ENCODE measurements around the gene CHD1L.

The CHD1L gene

DNA sequence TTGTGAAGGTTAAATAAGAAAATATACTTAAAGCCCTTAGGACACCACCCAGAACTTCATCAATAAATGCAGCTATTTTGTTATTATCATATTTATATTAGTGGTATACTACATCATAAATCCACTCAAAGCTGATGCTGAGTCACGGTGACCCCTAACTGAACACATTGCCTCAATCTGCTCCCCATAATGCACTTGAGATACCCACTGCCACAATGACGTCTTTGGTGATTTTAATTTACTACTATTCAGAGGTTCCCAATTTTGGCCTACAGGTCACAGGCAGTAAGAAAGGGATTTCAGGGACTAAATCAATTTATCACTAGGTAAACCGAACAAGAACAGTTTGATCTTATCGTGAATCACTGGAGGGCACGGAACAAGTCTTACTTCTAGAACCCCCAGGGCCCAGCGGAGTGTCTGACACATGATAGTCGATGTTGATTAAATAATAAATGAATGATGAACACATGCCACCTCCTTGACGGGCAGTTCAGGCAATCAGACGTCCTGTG, 493 bp upstream of the CHD1L start:
- H3K36me3 ChIP-seq (replicated peaks) = no peaks in the 10 kb centered on the region
- TF ChIP-seq, protein P1, sequence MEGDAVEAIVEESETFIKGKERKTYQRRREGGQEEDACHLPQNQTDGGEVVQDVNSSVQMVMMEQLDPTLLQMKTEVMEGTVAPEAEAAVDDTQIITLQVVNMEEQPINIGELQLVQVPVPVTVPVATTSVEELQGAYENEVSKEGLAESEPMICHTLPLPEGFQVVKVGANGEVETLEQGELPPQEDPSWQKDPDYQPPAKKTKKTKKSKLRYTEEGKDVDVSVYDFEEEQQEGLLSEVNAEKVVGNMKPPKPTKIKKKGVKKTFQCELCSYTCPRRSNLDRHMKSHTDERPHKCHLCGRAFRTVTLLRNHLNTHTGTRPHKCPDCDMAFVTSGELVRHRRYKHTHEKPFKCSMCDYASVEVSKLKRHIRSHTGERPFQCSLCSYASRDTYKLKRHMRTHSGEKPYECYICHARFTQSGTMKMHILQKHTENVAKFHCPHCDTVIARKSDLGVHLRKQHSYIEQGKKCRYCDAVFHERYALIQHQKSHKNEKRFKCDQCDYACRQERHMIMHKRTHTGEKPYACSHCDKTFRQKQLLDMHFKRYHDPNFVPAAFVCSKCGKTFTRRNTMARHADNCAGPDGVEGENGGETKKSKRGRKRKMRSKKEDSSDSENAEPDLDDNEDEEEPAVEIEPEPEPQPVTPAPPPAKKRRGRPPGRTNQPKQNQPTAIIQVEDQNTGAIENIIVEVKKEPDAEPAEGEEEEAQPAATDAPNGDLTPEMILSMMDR (IDR thresholded peaks at IDR 0.05; ENCODE audit: low read depth, low read length, missing control alignments) = no peak
- in situ Hi-C loops (cut with HindIII; ENCODE audit: low pct_ligation_motif_present, low sequenced_read_pairs) = no loop called here
- H3K4me3 ChIP-seq (ENCODE audit: low read depth, low read length) = peak overlapping the region; percentile 43
- H3K27ac ChIP-seq = no peak overlapping the region
- no peak for DNase-seq
- H3K27me3 ChIP-seq (replicated peaks) = no peaks in the 10 kb centered on the region

DNA sequence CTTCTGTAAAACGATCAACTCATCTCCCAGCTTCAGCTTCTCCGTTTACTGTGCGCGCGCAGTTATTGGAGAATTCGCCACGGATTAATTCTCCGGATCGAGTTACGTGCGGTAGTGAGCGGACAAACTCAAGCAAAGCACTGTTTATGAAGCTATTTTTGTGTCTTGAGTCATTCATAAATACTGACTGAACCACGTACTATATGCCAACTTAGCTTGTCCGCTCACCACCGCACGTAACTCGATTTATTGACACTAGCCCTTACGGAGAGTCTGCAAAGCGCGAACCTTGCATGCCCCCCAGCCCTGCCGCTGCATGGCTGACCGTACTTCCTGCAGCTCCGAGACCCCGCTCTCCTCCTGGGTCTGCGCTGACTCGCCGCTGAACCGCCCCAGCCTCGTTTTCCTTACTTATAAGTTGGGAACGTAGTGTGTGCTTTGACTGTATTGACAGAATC, 773 bp downstream of the CHD1L start:
- no peaks in the 10 kb centered on the region for H3K27me3 ChIP-seq (replicated peaks)
- peak overlapping the region; percentile 80 for H3K27ac ChIP-seq
- no peak for DNase-seq
- TF ChIP-seq, protein P1 (IDR thresholded peaks at IDR 0.05; ENCODE audit: low read depth, low read length, missing control alignments) = no peak
- H3K36me3 ChIP-seq (replicated peaks) = no peaks in the 10 kb centered on the region
- H3K4me3 ChIP-seq (ENCODE audit: low read depth, low read length) = peak overlapping the region; percentile 89
- in situ Hi-C loops (cut with HindIII; ENCODE audit: low pct_ligation_motif_present, low sequenced_read_pairs) = no loop called here

DNA sequence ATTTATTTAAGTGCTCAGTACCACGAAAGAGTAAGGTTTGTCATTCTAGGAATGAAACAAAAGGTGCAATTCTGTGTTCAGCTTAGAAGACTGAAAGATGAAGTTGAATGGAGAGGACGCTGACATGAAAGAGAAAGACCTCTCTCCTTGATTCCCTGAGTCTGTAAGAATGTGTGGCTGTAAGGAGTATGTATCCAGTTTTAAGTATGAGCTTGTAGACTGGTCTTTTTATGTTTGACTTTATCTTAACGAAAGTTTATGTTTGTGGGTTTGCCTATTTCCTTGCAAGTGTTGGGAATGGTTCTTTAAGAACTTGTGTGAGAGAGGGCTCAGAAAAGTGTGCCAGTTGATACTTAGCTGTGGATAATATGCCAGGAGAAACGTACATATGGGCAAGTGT, 1.4 kb downstream of the CHD1L start:
- in situ Hi-C loops (cut with HindIII; ENCODE audit: low pct_ligation_motif_present, low sequenced_read_pairs) = no loop called here
- TF ChIP-seq, protein P1 (IDR thresholded peaks at IDR 0.05; ENCODE audit: low read depth, low read length, missing control alignments) = no peak
- Histone ChIP-seq H3K36me3 (replicated peaks) (no peaks in the 10 kb centered on the region), H3K27me3 (replicated peaks) (no peaks in the 10 kb centered on the region), H3K27ac (peak overlapping the region; percentile 80), H3K4me3 (ENCODE audit: low read depth, low read length) (peak overlapping the region; percentile 89)
- no peak for DNase-seq

DNA sequence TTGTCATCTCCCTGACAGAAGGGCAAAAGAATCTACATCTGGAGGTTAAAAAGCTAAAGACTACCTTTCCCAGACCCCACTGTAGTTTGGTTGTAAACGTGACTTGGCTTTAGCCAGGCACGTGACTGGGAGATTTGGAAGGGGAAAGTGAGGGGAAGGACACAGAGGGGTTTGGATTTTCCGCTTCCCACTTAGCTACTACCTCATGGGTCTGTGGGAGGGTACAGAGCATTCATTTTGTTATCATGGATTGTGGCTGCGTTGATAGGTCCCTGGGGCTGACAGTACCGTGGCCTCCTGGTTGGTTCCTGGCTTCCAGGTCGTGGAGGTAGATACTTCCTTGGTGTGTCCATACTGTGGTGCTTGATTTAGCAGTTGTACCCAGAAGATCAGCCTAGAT, 2.6 kb downstream of the CHD1L start:
- H3K27me3 ChIP-seq (replicated peaks) = no peaks in the 10 kb centered on the region
- in situ Hi-C loops (cut with HindIII; ENCODE audit: low pct_ligation_motif_present, low sequenced_read_pairs) = no loop called here
- DNase-seq = no peak
- no peaks in the 10 kb centered on the region for H3K36me3 ChIP-seq (replicated peaks)
- TF ChIP-seq, protein P1 (IDR thresholded peaks at IDR 0.05; ENCODE audit: low read depth, low read length, missing control alignments) = no peak
- H3K27ac ChIP-seq = no peak overlapping the region
- H3K4me3 ChIP-seq (ENCODE audit: low read depth, low read length) = no peak overlapping the region

DNA sequence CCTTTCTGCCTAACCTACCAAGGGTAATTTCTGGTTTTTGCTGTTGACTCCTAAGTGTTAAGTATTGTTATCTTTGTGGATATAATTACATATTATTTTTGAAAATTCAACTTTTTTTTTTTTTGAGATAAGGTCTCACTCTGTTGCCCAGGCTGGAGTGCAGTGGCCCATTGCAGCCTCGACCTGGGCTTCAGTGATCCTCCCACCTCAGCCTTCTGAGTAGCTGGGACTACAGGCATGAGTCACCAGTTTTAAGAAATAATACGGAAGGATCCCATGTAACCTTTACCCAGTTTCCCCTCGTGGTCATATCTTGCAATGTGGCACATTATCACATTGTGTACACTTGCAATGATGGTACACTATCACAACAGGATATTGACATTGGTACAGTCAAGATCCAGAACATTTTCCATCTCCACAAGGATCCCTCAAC, 3.1 kb downstream of the CHD1L start:
- TF ChIP-seq, protein P1 (IDR thresholded peaks at IDR 0.05; ENCODE audit: low read depth, low read length, missing control alignments) = no peak
- in situ Hi-C loops (cut with HindIII; ENCODE audit: low pct_ligation_motif_present, low sequenced_read_pairs) = no loop called here
- Histone ChIP-seq H3K36me3 (replicated peaks) (no peaks in the 10 kb centered on the region), H3K4me3 (ENCODE audit: low read depth, low read length) (no peak overlapping the region), H3K27me3 (replicated peaks) (no peaks in the 10 kb centered on the region), H3K27ac (no peak overlapping the region)
- DNase-seq = no peak
